Mesothelial cell of epicardium (in vitro differentiated cells): ENCODE data around the gene CCDC138. TPM values are rescaled to one million over a fixed set of nuclear protein-coding genes. Genes with fewer than 3 reads are reported as not detected.

Experiments used
- DNase-seq, 2 experiments: peaks; one replicate each; pipeline ENCODE4 v3.0.0; 2021; ENCODE audit warnings: low spot score in 2 of 2; ENCODE audit not compliant: unreplicated experiment in 2 of 2
- H3K27ac Mint-ChIP-seq: 2 replicates; pipeline ENCODE4 v1.8.0; 2021; ENCODE audit warnings: mixed read lengths
- H3K27me3 Mint-ChIP-seq: 2 replicates; pipeline ENCODE4 v1.8.0; 2021; ENCODE audit warnings: low read depth, mixed read lengths
- H3K36me3 Mint-ChIP-seq: 2 replicates; pipeline ENCODE4 v1.8.0; 2021; ENCODE audit warnings: mixed read lengths
- H3K4me1 Mint-ChIP-seq: 2 replicates; pipeline ENCODE4 v1.8.0; 2021; ENCODE audit warnings: mixed read lengths
- H3K4me3 Mint-ChIP-seq: 2 replicates; pipeline ENCODE4 v1.8.0; 2021; ENCODE audit warnings: mild to moderate bottlenecking, moderate library complexity, mixed read lengths
- H3K9me3 Mint-ChIP-seq: 2 replicates; pipeline ENCODE4 v1.8.0; 2021; ENCODE audit warnings: mixed read lengths
- CTCF ChIP-seq: fragments of 200-600 bp; sonication (generic); IDR thresholded peaks from one replicate; pipeline ENCODE4 v1.5.0; 2021; ENCODE audit warnings: antibody characterized with exemption; ENCODE audit not compliant: unreplicated experiment
- total RNA-seq: library from RNA; stranded (reverse); gene quantifications from 3 replicates; pipeline ENCODE4 v1.2.1, GENCODE V29; 2021

Gene CCDC138
- total RNA-seq, 1 donor from 2014 or later: 22.6 TPM

GRCh38 chr2:108786008-108786353 is 590 bp upstream of the CCDC138 start:
- H3K36me3 Mint-ChIP-seq: peaks cover 23% of the 10 kb centered on the region
- peak overlapping the region; percentile 98 for H3K4me3 Mint-ChIP-seq
- TF ChIP-seq CTCF: no peak
- H3K27ac Mint-ChIP-seq: peak overlapping the region; percentile 100
- H3K9me3 Mint-ChIP-seq: no peaks in the 10 kb centered on the region
- no peaks in the 10 kb centered on the region for H3K27me3 Mint-ChIP-seq
- H3K4me1 Mint-ChIP-seq: peaks cover 8% of the 10 kb centered on the region
- DNase-seq: no peak

- H3K27ac Mint-ChIP-seq: peak overlapping the region; percentile 90
- peaks cover 22% of the 10 kb centered on the region for H3K36me3 Mint-ChIP-seq
- no peak for TF ChIP-seq CTCF
- H3K27me3 Mint-ChIP-seq: no peaks in the 10 kb centered on the region
- DNase-seq: no peak
- H3K9me3 Mint-ChIP-seq: no peaks in the 10 kb centered on the region
- peaks cover 8% of the 10 kb centered on the region for H3K4me1 Mint-ChIP-seq
- peak overlapping the region; percentile 72 for H3K4me3 Mint-ChIP-seq
Measured at GRCh38 chr2:108787216-108787541, 608 bp downstream of the CCDC138 start.

- H3K27me3 Mint-ChIP-seq: no peaks in the 10 kb centered on the region
- H3K4me1 Mint-ChIP-seq: peaks cover 22% of the 10 kb centered on the region
- no peak overlapping the region for H3K4me3 Mint-ChIP-seq
- H3K36me3 Mint-ChIP-seq: peaks cover 26% of the 10 kb centered on the region
- no peak overlapping the region for H3K27ac Mint-ChIP-seq
- peaks cover under 1% of the 10 kb centered on the region for H3K9me3 Mint-ChIP-seq
- TF ChIP-seq CTCF: no peak
- no peak for DNase-seq
Measured at GRCh38 chr2:108803045-108803736, 16.6 kb downstream of the CCDC138 start.

DNA sequence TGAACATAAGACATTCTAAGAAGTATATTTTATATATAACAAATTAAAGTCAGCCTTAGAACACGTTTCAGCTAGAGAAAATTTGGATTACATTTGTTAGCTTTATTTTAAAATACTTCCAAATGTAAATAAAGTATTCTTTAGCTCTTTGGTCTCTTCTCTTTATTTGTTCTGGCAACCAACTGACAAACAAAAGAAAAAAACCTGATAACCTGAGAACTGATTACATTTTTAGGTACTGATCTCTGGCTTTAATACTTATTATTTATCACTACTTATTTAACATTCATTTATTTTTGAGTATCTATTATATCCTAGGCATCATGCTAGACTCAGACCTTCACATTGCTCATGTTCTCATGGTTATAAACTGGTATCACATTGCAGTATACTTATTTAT is 18.5 kb downstream of the CCDC138 start:
- H3K9me3 Mint-ChIP-seq: peaks cover 18% of the 10 kb centered on the region
- H3K27me3 Mint-ChIP-seq: no peaks in the 10 kb centered on the region
- DNase-seq: no peak
- H3K27ac Mint-ChIP-seq: no peak overlapping the region
- no peak for TF ChIP-seq CTCF
- H3K4me1 Mint-ChIP-seq: peaks cover 22% of the 10 kb centered on the region
- H3K4me3 Mint-ChIP-seq: no peak overlapping the region
- H3K36me3 Mint-ChIP-seq: peaks cover 35% of the 10 kb centered on the region

- TF ChIP-seq CTCF: no peak
- no peak for DNase-seq
- H3K4me3 Mint-ChIP-seq: no peak overlapping the region
- peaks cover 40% of the 10 kb centered on the region for H3K36me3 Mint-ChIP-seq
- H3K9me3 Mint-ChIP-seq: peaks cover 26% of the 10 kb centered on the region
- no peaks in the 10 kb centered on the region for H3K27me3 Mint-ChIP-seq
- H3K4me1 Mint-ChIP-seq: peaks cover 22% of the 10 kb centered on the region
- peak overlapping the region; percentile 88 for H3K27ac Mint-ChIP-seq
Measured at GRCh38 chr2:108805782-108806181, 19.2 kb downstream of the CCDC138 start.
